DND-41 (cell line): ENCODE data around the gene TBC1D3I.
"Not testable (repeated sequence)": the region's sequence is repeated elsewhere in the genome, so short reads cannot be mapped to it uniquely, and the experiment has no call there.

Source experiments
- ATAC-seq: fragments of 200-7000 bp; cut with Tn5 transposase; 3 replicates; pipeline ENCODE4 v1.9.1; 2021; ENCODE audit warnings: low read depth; ENCODE audit not compliant: insufficient read depth
- DNase-seq: peaks from one replicate; pipeline ENCODE4 v3.0.0-alpha.2; 2020
- H2AFZ ChIP-seq: 2 replicates; pipeline ENCODE4 v1.6.0; 2012; ENCODE audit warnings: low read depth, low read length
- H3K27ac ChIP-seq: 2 replicates; pipeline ENCODE4 v1.5.1; 2012; ENCODE audit warnings: low read length, inconsistent platforms
- H3K27me3 ChIP-seq: fragments of 200-600 bp; sonication (generic); 2 replicates; pipeline ENCODE4 v1.6.0; 2012; ENCODE audit warnings: low read length, mild to moderate bottlenecking, inconsistent platforms; ENCODE audit not compliant: insufficient read depth, poor library complexity
- H3K36me3 ChIP-seq: 2 replicates; pipeline ENCODE4 v1.5.1; 2012; ENCODE audit warnings: low read length, inconsistent platforms; ENCODE audit not compliant: insufficient read depth
- H3K4me1 ChIP-seq: 2 replicates; pipeline ENCODE4 v1.5.1; 2012; ENCODE audit warnings: mild to moderate bottlenecking, low read length; ENCODE audit not compliant: insufficient read depth
- H3K4me2 ChIP-seq: 2 replicates; pipeline ENCODE4 v1.6.0; 2012; ENCODE audit warnings: mild to moderate bottlenecking, moderate library complexity, low read length, inconsistent platforms; ENCODE audit not compliant: insufficient read depth
- H3K4me3 ChIP-seq, 2 experiments: fragments of 200-600 bp in 1 of 2; shearing (Covaris generic) in 1 of 2; 2 replicates each; pipeline ENCODE4 v1.5.1; 2012 to 2016; ENCODE audit warnings: inconsistent platforms in 2 of 2, low read length in 2 of 2, mild to moderate bottlenecking in 2 of 2, low read depth in 1 of 2, moderate library complexity in 1 of 2
- H3K79me2 ChIP-seq: 2 replicates; pipeline ENCODE4 v1.6.0; 2012; ENCODE audit warnings: low read length, inconsistent platforms; ENCODE audit not compliant: insufficient read depth
- H3K9ac ChIP-seq: 2 replicates; pipeline ENCODE4 v1.6.0; 2012; ENCODE audit warnings: low read depth, mild to moderate bottlenecking, inconsistent platforms, low read length, moderate library complexity
- H3K9me3 ChIP-seq: 2 replicates; pipeline ENCODE4 v1.5.1; 2012; ENCODE audit warnings: low read length, moderate library complexity, mild to moderate bottlenecking, inconsistent platforms; ENCODE audit not compliant: insufficient read depth, severe bottlenecking
- H4K20me1 ChIP-seq: 2 replicates; pipeline ENCODE4 v1.6.0; 2012; ENCODE audit warnings: low read length; ENCODE audit not compliant: insufficient read depth
- CTCF ChIP-seq: IDR thresholded peaks from 2 replicates; pipeline ENCODE4 v1.5.1; 2012; ENCODE audit warnings: borderline replicate concordance, low read length, moderate library complexity, mild to moderate bottlenecking; ENCODE audit not compliant: poor library complexity, severe bottlenecking; ENCODE audit errors: extremely low read depth
- EZH2 ChIP-seq: IDR thresholded peaks from 3 replicates; pipeline ENCODE4 v1.6.1; 2012; ENCODE audit warnings: borderline replicate concordance, low read depth, mild to moderate bottlenecking, moderate library complexity, low read length, inconsistent platforms; ENCODE audit not compliant: severe bottlenecking

TBC1D3I gene

GRCh38 chr17:36209575-36209974, 54.8 kb downstream of the TBC1D3I start:
- H2AFZ ChIP-seq: no peak overlapping the region
- TF ChIP-seq CTCF (no peak), EZH2 (no peak)
- no peak overlapping the region for H3K9ac ChIP-seq
- ATAC-seq (no peak), DNase-seq (no peak)
- no peaks in the 10 kb centered on the region for H4K20me1 ChIP-seq
- no peaks in the 10 kb centered on the region for H3K9me3 ChIP-seq
- no peak overlapping the region for H3K27ac ChIP-seq
- no peak overlapping the region for H3K4me2 ChIP-seq
- no peaks in the 10 kb centered on the region for H3K27me3 ChIP-seq
- H3K79me2 ChIP-seq: no peaks in the 10 kb centered on the region
- H3K4me3 ChIP-seq: no peak overlapping the region
- H3K4me1 ChIP-seq: peaks cover 9% of the 10 kb centered on the region
- H3K36me3 ChIP-seq: no peaks in the 10 kb centered on the region

- H3K79me2 ChIP-seq, H3K27me3 ChIP-seq, H4K20me1 ChIP-seq, H3K9me3 ChIP-seq, DNase-seq, H3K4me2 ChIP-seq, H3K36me3 ChIP-seq, ATAC-seq, H3K27ac ChIP-seq, H2AFZ ChIP-seq, H3K9ac ChIP-seq, H3K4me3 ChIP-seq: not testable (repeated sequence)
- H3K4me1 ChIP-seq: peaks cover 28% of the 10 kb centered on the region
These were observed 57.0 kb downstream of the TBC1D3I start for GRCh38 chr17:36207383-36207782.

GRCh38 chr17:36206486-36206821, 57.9 kb downstream of the TBC1D3I start:
- H3K4me2 ChIP-seq, ATAC-seq, H3K9ac ChIP-seq: not testable (repeated sequence)

GRCh38 chr17:36205637-36206485, 58.5 kb downstream of the TBC1D3I start:
- H3K27me3 ChIP-seq: no peaks in the 10 kb centered on the region
- H3K9me3 ChIP-seq: no peaks in the 10 kb centered on the region
- no peak overlapping the region for H2AFZ ChIP-seq
- H3K36me3 ChIP-seq: no peaks in the 10 kb centered on the region
- H3K4me1 ChIP-seq: peaks cover 42% of the 10 kb centered on the region
- H3K4me3 ChIP-seq: no peak overlapping the region
- H3K27ac ChIP-seq: no peak overlapping the region
- H3K9ac ChIP-seq: no peak overlapping the region
- no peaks in the 10 kb centered on the region for H4K20me1 ChIP-seq
- DNase-seq (no peak), ATAC-seq (no peak)
- H3K79me2 ChIP-seq: no peaks in the 10 kb centered on the region
- H3K4me2 ChIP-seq: no peak overlapping the region
- no peak for TF ChIP-seq CTCF
- TF ChIP-seq EZH2: no peak

More at GRCh38 chr17:36206486-36206821, 57.9 kb downstream of the TBC1D3I start:
- not testable (repeated sequence) for H3K4me3 ChIP-seq, H3K27ac ChIP-seq, H2AFZ ChIP-seq, H3K9me3 ChIP-seq, H3K79me2 ChIP-seq, DNase-seq, H4K20me1 ChIP-seq, H3K27me3 ChIP-seq, H3K36me3 ChIP-seq
- H3K4me1 ChIP-seq: peaks cover 38% of the 10 kb centered on the region
